ENCODE data around the gene CBFA2T2.
"Not testable (repeated sequence)": the region's sequence is repeated elsewhere in the genome, so short reads cannot be mapped to it uniquely, and the experiment has no call there.

Gene CBFA2T2

DNA sequence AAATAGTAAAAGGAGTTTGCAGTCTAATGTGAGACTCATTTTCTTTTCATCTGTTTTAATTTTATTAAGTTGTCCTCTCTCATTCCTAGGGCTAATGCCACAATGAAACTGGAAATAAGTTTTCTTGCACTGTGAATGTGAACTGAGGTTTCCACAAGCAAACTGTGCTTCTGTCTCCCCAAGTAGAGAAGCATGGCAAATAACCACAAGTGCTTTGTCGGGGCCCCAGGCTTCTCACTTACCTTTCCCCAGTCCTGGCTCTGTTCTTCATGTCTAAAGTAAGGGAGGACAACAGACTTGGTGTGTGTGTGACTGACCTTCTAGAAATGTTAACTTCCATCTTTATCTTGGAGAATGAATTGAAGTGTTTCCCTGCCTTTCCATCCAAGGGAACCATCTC, 80.8 kb downstream of the CBFA2T2 start:
- DNase-seq = no peak

DNA sequence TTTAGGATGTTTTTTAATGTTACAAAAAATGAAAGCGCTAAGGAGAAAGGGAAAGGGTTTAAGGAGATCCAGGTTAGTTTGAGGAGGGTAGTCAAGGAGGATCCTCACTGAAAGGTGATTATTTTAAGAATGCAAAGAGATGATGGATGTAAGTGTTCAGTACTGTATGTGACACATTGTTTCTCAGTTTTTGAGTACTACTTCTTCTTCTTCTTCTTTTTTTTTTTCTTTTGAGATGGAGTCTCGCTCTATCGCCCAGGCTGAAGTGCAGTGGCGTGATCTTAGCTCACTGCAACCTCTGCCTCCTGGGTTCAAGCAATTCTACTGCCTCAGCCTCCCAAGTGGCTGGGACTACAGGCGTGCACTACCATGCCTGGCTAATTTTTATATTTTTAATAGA, 83.4 kb downstream of the CBFA2T2 start:
- not testable (repeated sequence) for DNase-seq

DNA sequence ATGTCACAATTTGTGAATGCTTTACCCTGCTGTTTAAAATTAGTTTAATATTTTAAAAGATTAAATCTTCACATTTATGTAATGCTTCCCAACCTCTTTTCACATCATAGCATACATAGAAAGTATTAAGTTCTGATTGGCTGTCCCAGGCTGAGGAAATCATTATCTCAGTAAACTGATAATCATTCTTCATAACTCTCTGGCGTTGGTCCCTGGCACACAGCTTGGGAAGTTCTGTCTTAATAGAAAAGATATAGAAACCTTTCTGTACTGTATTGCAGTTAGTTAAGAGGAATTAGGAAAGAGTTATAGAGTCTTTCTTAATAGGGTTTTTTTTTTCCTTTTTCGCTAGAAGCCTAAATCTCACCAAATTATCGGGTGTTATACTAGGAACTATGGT, 85.4 kb downstream of the CBFA2T2 start:
- no peak for DNase-seq

DNA sequence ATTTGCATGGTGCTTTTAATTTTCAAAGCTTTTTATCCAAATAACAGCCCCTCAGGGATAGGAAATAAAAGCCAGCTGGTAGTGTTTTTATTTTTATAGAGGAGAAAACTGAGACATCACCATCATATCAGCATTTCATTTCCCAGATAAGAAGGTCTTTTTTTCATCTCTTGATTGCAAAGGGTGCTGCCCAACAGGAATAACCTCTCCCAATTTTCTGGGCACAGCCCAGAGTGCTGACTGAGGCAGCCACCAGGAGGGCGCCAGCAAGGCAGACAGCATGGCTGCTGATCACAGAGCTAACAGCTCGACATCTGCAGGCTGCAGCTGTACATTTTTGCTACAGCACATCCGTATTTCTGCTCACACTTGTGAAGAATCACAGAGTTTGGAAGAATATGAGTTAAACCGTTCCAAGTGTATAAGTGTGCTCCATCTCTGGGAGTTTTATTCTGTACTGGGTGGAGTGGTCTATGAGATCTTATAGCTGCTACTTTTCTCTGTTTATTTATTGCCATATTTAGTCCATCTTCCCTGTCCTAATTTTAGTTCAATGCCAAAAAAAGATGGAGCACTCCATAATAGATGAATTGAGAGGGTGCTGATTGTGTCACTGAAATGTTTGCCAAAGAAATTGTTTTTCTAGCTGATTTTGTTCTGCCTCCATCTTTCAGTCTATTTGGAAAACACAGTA, 86.7 kb downstream of the CBFA2T2 start:
- peak in 20 of 51 donors; percentile 1 to 54 (median 18) for DNase-seq

DNA sequence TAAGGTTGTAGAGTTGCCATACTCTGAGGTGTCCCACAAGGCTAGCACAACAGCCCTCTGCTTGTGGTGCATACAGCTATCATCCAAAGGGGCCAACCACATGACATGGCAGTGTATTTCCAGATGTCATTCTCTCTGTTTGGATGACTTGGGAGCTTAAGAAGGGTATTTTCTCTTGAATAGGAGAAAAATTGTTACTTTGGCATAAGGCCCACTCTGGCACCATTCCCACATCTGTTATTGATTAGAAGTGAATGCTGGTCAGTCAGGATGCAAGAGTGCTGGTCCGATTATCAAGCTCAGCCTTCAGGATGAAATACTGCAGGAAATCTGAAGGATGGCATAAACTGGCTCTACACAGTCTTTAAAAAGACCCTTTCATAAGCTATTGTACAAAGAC, 88.6 kb downstream of the CBFA2T2 start:
- DNase-seq = no peak

DNA sequence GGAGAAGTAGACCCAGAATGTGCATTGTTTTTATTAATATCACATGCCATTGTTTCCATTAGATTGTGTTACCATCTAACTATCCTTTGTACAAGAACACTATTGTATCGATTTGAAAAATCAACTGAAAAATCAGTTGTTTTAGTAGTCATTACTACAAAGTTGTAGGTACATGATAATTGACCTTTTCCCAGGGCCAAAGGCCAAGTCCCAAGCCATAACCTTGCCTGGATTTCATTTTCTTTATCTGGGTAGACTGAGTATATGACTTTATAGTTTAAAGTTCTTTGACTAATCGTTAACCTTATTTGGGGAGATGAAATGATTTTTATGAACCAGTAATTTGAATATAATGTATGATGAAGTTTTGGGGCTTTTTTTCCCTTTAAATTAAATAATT, 93.2 kb downstream of the CBFA2T2 start:
- DNase-seq = no peak

DNA sequence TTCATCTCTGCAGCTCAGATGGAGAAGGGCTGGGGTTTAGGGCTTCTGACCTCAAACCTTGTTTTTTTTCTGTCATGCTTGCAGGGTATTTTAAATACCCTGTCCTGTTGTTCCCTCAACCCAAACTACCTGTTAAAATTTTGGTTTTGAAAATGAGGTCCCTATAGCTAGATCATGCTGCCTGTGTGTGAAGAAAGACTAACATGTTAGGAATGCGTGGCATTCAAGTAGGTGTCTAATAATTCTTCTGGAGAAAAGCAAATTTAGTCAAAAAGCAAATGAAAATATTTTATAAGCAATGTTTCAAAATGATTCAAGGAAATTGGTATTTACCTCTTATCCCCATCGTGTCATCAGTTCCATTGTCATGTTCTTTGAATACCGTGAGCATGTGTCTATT, 95.1 kb downstream of the CBFA2T2 start:
- DNase-seq = no peak

DNA sequence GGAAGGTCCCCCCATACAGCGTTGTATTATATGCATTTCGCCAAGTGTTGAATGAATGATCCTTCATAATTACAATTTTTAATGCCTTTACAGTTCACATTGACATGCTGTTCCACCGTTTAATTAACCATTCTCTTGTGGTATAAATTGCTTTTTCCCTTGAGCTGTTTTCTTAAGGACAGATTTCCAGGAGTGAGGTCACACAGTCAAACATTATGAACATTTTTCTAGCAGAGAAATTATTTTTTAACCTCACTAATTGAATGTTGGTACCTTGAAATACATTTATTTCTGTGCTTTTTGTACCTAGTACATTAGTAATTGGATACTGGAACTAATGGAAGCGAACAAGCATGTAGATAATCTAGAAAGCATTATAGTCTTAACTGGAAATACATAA, 95.5 kb downstream of the CBFA2T2 start:
- DNase-seq = no peak

DNA sequence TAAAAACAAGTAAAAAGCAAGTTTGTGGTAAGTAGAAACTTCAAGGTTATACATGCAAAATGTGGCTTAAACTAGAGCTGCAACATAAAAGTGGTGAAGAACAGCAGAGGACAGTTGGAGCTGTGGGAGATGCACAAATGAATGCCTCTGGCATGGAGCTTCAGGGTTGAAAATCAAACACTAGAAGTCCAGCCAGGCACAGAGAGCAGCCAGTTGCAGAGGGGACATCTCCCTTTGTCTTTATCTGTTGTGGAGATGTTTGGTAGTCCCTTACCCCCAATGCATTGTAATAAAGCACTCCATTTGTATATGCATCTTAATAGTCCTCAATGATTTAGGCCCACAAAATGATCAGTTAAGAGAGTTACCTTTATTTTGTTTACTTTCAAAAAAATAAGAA, 99.2 kb downstream of the CBFA2T2 start:
- DNase-seq = peak in 4 of 51 donors; percentile 3 to 10 (median 7)

DNA sequence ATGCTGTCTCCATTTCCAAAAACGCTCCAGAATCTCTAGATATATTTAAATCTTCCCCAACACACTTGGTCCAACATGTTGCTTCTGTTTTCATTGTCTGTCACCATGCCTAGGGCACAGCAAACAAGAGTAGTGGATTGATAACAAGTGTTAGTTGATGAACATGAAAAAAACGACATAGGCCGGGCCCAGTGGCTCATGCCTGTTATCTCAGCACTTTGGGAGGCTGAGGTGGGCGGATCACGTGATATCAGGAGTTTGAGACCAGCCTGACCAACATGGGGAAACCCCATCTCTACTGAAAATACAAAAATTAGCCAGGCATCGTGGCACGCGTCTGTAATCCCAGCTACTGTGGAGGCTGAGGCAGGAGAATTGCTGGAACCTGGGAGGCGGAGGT, 102.0 kb downstream of the CBFA2T2 start:
- DNase-seq = not testable (repeated sequence)

DNA sequence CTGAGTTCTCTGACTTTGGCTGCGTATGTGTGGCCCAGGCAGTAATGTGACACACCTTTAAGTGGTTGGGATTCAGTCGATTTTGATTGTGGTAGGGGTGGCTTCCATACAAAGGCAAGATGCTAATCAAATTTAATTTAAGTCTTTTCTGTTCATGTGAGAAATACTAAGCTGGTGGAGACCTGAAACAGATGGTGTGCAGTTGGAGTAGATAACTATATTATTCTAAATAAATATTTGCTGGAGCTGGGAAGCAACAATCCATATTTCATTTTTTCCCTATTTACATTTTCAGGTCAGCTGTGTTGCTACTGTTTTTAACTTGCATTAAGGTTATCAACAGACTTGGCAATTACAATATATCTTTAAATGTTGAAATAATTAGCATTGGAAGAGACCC, 104.8 kb downstream of the CBFA2T2 start:
- DNase-seq = no peak

DNA sequence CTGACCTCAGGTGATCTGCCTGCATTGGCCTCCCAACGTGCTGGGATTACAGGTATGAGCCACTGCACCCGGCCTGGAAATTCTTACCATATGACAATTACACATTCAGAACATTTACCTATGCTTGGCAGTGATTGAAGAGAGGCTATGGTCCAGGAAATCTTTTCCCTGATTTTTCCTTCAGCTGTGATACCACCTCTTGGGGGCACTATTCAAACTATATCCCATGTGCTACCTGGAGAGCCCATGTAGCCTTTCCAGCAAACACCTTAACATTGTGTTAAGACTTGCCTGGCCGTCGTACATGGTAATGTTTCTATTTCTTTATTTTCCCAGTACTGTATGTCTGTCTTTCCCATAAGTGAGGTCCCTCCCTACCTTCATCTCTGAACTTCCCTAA, 110.5 kb downstream of the CBFA2T2 start:
- no peak for DNase-seq

DNA sequence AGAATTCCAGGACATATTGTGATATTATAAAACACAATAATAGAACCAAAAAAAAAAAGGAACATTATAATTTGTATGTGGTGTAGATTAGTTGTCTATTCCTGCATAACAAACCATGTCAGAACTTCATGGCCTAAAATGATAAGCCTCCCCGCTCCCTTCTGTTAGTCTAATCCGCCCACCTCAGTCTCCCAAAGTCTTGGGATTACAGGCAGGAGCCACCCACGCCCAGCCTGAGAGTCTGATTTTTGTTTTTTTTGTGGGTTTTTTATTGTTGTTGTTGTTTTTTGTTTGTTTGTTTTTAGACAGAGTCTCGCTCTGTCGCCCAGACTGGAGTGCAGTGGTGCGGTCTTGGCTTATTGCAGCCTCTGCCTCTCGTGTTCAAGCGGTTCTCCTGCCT, 111.1 kb downstream of the CBFA2T2 start:
- DNase-seq = no peak

DNA sequence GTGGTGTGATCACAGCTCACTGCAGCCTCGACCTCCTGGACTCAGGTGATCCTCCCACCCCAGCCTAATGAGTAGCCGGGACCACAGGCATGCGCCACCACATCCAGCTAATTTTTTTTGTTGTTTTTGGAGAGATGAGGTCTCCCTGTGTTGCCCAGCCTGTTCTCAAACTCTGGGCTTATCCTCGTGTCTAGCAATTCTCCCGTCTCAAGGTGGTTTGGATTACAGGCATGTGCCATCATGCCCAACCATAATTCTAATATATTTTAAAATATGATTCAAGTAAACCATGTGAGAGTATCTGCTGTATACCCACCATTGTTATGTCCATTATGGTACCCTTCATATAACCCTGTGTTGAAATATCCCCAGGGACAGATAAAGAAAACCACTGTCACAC, 112.0 kb downstream of the CBFA2T2 start:
- DNase-seq = no peak

DNA sequence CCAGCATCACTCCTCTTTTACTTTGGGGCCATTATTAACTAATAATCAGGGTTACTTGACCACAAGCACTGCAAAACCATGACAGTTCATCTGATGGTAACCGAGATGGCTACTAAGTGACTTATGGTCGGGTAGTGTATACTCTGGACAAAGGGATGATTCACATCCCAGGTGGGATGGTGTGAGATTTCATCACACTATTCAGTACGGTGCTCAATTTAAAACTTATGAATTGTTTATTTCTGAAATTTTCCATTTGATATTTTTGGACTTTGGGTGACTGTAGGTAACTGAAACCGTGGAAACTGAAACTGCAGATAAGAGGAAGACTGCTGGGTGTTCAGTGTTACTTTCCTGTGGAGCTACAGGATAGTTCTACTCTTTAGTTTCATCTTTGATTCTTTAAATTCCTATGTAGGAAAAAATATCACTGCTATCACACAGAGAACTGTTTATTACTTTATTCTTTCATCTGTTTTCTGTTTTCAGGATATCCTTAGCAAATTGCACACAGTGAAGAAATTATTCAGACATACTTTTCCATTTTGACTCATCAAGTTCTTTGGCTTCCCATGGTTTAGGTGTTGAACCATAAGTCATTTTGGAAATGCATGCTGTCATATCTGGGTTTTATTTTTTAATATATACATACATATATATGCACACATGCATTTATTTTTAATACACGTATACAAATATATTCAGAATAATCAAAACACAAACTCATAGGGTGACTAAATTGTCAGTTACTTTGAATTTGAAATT, 113.1 kb downstream of the CBFA2T2 start:
- DNase-seq = no peak

DNA sequence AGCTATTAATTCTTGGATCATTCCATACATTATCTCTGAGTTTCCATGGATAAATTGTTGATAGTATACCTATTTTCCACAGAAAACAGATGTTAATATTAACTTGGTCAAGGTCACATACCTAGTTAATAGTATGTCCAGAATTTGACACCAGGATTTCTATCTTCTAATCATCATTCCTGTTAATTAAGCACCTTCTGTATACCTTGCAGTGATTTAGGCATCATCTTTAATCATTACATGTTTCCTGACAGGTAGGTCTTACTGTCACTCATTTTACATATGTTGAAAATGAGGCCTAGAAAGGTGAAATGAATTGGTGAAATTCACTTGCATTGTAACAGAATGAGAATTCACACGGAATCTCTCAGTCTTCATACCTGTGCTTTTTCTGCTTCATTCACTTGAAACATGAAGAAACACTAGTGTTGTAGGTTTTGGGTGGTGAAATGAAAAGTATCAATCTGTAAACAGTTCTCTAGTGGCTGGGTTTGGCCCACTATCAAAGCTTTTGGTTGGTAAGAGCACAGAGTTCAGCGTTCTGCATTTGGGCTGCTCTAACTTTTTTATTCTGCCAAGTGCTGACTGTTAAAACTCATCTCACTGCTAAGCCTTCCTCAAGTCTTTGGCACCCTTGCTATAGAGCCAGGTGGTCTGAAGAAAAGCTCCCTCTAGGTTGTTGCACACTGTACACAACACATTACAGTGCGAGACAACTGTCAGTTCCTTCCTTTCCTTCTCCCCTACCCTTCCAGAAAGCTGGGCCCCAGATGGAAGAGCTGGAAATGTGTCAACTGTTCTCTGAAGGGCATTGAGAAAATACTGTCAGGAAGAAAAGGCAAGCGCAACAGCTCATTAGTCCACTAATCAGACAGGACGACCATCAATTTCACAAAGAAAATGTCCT, 114.4 kb downstream of the CBFA2T2 start:
- DNase-seq = peak in 2 of 51 donors; percentile 3 to 36

DNA sequence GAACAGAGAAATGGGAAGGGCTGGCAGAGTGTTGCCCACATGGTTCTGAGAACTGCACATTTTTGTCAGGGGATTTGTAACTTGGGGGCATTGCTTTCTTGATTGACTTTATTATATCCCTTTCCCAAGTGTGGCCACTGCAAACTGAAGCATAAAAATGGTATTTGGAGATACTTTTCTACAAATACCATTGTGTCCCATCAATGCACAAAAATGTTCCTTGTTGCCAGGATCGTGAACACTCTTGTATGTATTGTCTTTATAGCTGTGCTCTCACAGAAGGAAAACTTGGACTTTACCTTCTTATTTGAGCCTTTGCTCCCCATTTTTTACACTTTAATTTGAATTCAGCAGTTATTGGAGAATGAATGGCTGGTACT, 115.1 kb downstream of the CBFA2T2 start:
- no peak for DNase-seq

DNA sequence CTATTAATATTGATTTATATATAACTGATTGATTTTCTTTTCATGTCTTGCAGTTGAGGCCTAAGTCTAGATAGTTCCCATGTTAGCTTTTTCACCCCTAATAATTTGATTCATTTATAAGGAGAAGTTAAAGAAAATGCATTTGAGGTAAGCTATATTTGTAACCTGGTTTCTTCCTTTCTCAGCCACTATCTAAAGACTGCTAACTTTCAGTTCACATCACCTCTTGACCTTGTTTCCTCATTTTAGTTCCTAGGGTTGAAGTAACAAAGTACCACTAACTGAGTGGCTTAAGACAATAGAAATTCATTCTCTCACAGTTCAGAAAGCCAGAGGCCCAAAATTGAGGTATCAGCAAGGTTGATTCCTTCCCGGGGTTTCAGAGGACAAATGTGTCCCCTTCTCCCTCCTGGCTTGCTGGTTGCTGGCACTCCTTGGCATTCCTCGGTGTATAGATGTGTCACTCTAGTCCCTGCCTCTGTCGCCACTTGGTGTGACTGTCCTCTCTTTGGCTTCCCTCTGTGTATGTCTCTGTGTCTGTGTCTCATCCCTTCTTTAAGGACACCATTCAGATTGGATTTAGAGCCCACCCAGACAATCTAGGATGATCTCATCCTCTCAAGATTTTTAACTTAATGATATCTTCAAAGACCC, 116.3 kb downstream of the CBFA2T2 start:
- DNase-seq = no peak

DNA sequence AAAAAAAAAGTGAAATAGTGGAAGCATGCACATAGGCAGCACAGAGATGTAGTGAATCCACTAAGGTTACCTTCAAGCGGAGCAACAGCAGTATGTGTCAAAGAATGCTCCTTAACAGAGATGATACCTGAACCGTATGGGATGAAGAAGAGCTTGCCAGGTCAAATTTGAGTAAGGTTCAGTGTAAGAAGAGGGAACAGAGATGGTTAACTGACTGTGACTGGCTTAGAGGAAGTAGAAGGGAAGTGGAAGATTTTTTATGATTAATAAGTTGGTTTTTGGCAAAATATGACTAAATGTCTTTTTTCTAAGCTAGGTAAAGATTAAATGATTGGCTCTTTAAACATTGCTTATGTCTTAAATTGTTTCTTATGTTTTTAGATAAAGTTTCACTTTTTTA, 119.6 kb downstream of the CBFA2T2 start:
- DNase-seq = no peak

DNA sequence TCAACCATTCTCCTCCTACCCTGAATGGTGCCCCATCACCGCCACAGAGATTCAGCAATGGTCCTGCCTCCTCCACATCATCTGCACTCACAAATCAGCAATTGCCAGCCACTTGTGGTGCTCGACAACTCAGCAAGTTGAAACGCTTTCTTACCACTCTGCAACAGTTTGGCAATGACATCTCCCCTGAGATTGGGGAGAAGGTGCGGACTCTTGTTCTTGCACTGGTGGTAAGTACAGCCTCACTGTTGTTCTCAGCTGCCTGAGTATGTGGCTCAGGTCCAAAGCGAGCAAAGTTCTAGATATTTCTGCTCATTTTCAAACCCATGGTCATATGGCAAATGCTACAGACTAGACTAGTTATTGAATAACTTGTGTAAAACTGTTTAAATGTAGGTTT, 121.2 kb downstream of the CBFA2T2 start:
- DNase-seq = no peak

DNA sequence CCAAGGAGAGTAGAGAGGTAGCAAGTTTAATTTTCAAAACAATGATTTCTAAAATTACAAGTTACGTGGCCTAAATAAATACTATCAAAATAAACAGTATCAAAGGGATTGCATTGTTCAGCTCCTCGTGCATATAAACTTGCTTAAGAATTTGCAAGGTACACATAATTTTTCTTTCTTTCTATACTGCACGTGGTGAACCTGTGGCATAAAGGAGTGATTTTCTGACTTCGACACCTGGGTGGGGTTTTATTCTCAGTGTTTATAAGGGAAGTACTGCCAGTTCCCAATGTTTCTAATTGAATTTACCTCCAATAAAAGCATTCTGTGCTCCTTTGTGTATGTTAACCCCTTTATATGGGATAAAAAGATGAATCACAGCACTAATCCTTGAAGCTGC, 122.1 kb downstream of the CBFA2T2 start:
- DNase-seq = no peak

All from hypothalamus (tissue), 51 donors.